Neural cell (in vitro differentiated cells): Measurements from ENCODE around the gene GSK3A. TPM values are rescaled to one million over a fixed set of nuclear protein-coding genes. Genes with fewer than 3 reads are reported as not detected.

Source experiments
- H2AFZ ChIP-seq: fragments of 200-600, 300-800 bp; sonication (generic), shearing (Covaris generic); 2 replicates; pipeline ENCODE4 v1.6.0; 2014; ENCODE audit warnings: low read depth, mild to moderate bottlenecking, antibody characterized with exemption, low read length, moderate library complexity
- H3F3A ChIP-seq: fragments of 200-600 bp; shearing (Covaris generic); 2 replicates; pipeline ENCODE4 v1.6.1; 2016; ENCODE audit warnings: mild to moderate bottlenecking, moderate library complexity, mixed read lengths, antibody characterized with exemption, low read length; ENCODE audit not compliant: insufficient read depth, poor library complexity, severe bottlenecking
- H3K27ac ChIP-seq: fragments of 200-600, 300-800 bp; sonication (generic), shearing (Covaris generic); 2 replicates; pipeline ENCODE4 v1.5.1; 2014; ENCODE audit warnings: mild to moderate bottlenecking, low read length, moderate library complexity
- H3K27me3 ChIP-seq: fragments of 300-800, 200-600 bp; sonication (generic), shearing (Covaris generic); 2 replicates; pipeline ENCODE4 v1.6.0; 2014; ENCODE audit warnings: mild to moderate bottlenecking, low read depth, low read length, moderate library complexity; ENCODE audit not compliant: insufficient read depth
- H3K36me3 ChIP-seq: fragments of 300-800, 200-600 bp; sonication (generic), shearing (Covaris generic); 2 replicates; pipeline ENCODE4 v1.5.1; 2014; ENCODE audit warnings: mild to moderate bottlenecking, antibody characterized with exemption, low read length, moderate library complexity; ENCODE audit not compliant: insufficient read depth
- H3K4me2 ChIP-seq: fragments of 300-800, 200-600 bp; sonication (generic), shearing (Covaris generic); 2 replicates; pipeline ENCODE4 v1.6.0; 2014; ENCODE audit warnings: mild to moderate bottlenecking, low read length
- H3K4me3 ChIP-seq: fragments of 300-800, 200-600 bp; sonication (generic), shearing (Covaris generic); 2 replicates; pipeline ENCODE4 v1.5.1; 2014; ENCODE audit warnings: mild to moderate bottlenecking, low read length, moderate library complexity
- H3K79me2 ChIP-seq: fragments of 200-600 bp; shearing (Covaris generic); replicated peaks from 2 replicates; pipeline ENCODE4 v1.6.0; 2014; ENCODE audit warnings: mild to moderate bottlenecking, low read length, moderate library complexity; ENCODE audit not compliant: insufficient read depth
- H3K9ac ChIP-seq: fragments of 300-800, 200-600 bp; sonication (generic), shearing (Covaris generic); 2 replicates; pipeline ENCODE4 v1.6.1; 2016; ENCODE audit warnings: mild to moderate bottlenecking, low read length, mixed read lengths
- H3K9me2 ChIP-seq: fragments of 200-600 bp; shearing (Covaris generic); 2 replicates; pipeline ENCODE4 v1.6.1; 2016; ENCODE audit warnings: mild to moderate bottlenecking, low read length, mixed read lengths; ENCODE audit not compliant: insufficient read depth
- H3K9me3 ChIP-seq: fragments of 200-600, 300-800 bp; sonication (generic), shearing (Covaris generic); 2 replicates; pipeline ENCODE4 v1.6.1; 2016; ENCODE audit warnings: mild to moderate bottlenecking, mixed run types, low read length, moderate library complexity, mixed read lengths
- H4K20me1 ChIP-seq: fragments of 200-600 bp; shearing (Covaris generic); 2 replicates; pipeline ENCODE4 v1.6.1; 2016; ENCODE audit warnings: mild to moderate bottlenecking, mixed run types; ENCODE audit not compliant: insufficient read depth
- EP300 ChIP-seq: fragments of 450-650 bp; conservative IDR thresholded peaks from 2 replicates; pipeline ENCODE4 v1.6.1; 2014; ENCODE audit warnings: antibody characterized with exemption, mild to moderate bottlenecking, moderate library complexity; ENCODE audit not compliant: poor library complexity, severe bottlenecking
- EZH2 ChIP-seq: fragments of 200-600, 300-800 bp; shearing (Covaris generic), sonication (generic); IDR thresholded peaks from 2 replicates; pipeline ENCODE4 v1.6.1; 2014; ENCODE audit warnings: antibody characterized with exemption, low read length, borderline replicate concordance, mild to moderate bottlenecking; ENCODE audit not compliant: insufficient read depth, poor library complexity, severe bottlenecking
- MXI1 ChIP-seq: fragments of 450-650 bp; conservative IDR thresholded peaks from 2 replicates; pipeline ENCODE4 v1.6.1; 2014; ENCODE audit warnings: antibody characterized with exemption, mild to moderate bottlenecking; ENCODE audit not compliant: poor library complexity, severe bottlenecking
- POLR2AphosphoS5 ChIP-seq: IDR thresholded peaks from 2 replicates; pipeline ENCODE4 v1.6.1; 2012
- RAD21 ChIP-seq: fragments of 450-650 bp; conservative IDR thresholded peaks from 2 replicates; pipeline ENCODE4 v1.6.1; 2014; ENCODE audit warnings: antibody characterized with exemption, mild to moderate bottlenecking, moderate library complexity
- TAF1 ChIP-seq: IDR thresholded peaks from 2 replicates; pipeline ENCODE4 v1.6.1; 2012; ENCODE audit warnings: low read depth
- polyA plus RNA-seq: library from polyadenylated mRNA; depleted of rRNA; stranded (reverse); fragments of >200 nt; gene quantifications from 2 replicates; pipeline ENCODE4 v1.2.3, GENCODE V29; 2014
- TF ChIP-seq, protein P1 (sequence below): IDR thresholded peaks from 2 replicates; pipeline ENCODE4 v1.6.1; 2012; ENCODE audit warnings: borderline replicate concordance

Gene GSK3A
- polyA plus RNA-seq, 1 donor from 2014 or later, result 25.2 TPM

DNA sequence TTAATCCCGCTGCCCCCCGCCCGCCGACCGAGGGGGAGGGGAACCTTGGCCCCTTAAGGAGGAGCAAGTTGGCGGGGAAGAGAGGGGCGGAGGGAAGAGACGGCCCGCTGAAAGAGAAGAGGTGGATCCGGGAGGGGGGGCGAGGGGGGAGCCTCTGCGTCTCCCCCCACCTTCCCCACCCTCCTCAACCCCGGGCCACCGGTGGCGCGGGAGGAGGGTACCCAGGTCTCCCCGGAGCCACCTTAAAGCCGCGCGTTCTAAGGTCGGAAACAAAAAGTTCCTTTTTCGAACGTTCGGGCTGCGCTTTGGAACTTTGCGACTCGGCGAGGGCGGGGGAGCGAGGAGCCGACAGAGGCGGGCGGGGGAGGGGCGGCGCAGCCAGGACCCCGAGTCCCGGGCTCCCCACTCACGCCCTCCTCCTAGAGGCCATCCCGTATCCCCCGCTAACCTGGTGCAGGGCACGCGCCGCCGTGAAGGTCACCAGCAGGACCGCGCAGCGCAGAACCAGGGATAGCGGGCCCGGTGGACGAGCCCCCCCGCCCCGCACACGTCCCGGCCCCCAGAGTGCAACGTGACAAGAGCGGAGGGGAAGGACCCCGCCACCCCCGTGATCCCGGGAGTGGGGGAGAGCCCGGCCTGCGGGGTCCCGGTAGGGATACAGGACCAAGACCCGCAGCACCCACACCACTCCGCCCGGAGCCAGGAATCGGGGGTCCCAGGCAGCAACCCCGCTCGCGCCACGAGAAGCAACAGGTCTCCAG lies 11.9 kb upstream of the GSK3A start:
- Histone ChIP-seq H2AFZ (no peak overlapping the region), H3K4me3 (peak overlapping the region; percentile 97)

DNA sequence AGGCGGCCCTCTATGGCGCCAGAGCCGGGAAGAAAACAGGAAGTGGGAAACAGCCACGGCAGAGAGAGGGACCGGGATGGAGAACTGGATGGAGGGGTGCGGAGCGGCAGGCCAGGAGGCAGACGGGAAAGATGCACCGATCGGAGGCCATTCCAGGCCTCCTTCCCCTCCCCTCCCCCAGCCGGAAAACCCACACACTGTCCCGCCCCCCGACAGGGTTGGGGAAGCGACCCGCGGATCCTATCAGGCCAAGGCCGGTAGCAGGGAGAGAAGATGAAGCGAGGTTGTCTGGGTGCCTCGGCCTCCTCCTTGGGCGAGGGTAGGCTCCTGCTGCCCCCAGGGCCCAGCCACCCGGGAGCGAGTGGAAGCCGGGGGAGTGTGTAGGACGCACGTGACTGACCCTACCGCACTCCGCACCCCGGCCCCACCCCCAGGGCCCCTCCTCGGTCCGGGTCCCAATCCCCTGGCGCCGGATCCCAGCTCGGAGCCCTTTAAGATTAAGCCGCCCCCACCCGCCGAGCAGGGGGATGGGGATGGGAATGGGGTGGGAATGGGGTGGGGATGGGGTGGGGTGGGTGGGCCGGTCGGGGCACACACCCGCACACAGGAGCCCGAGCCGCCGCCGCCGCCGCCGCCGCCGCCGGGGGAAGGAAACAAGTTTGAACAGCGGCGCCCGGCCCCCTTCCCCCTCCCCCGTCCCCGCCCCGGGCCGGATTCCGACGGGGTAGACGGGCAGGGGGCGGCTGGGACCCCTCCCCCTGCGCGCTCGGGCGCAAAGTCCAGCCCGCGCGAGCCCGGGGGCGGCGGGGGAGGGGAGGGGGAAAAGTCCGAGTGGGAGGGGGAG lies 11.1 kb upstream of the GSK3A start:
- no peak overlapping the region for H2AFZ ChIP-seq
- no peaks in the 10 kb centered on the region for H4K20me1 ChIP-seq
- H3K4me2 ChIP-seq, result peak overlapping the region; percentile 82
- H3K9me2 ChIP-seq, result no peaks in the 10 kb centered on the region
- TF ChIP-seq EZH2, result no peak
- no peak for TF ChIP-seq EP300
- no peak for TF ChIP-seq RAD21
- no peak for TF ChIP-seq POLR2AphosphoS5
- no peak for TF ChIP-seq MXI1
- H3K4me3 ChIP-seq, result peak overlapping the region; percentile 97
- H3K9ac ChIP-seq, result peak overlapping the region; percentile 87
- H3F3A ChIP-seq, result no peaks in the 10 kb centered on the region
- H3K9me3 ChIP-seq, result no peaks in the 10 kb centered on the region
- peak overlapping the region; percentile 65 for H3K27ac ChIP-seq
- peaks cover 20% of the 10 kb centered on the region for H3K79me2 ChIP-seq
- no peaks in the 10 kb centered on the region for H3K36me3 ChIP-seq
- no peaks in the 10 kb centered on the region for H3K27me3 ChIP-seq

More for the DNA sequence above, 11.9 kb upstream of the GSK3A start:
- Histone ChIP-seq H3K4me2 (peak overlapping the region; percentile 49), H3K36me3 (no peaks in the 10 kb centered on the region), H4K20me1 (no peaks in the 10 kb centered on the region), H3K79me2 (peaks cover 20% of the 10 kb centered on the region), H3K9me2 (no peaks in the 10 kb centered on the region), H3K27me3 (no peaks in the 10 kb centered on the region), H3K9ac (peak overlapping the region; percentile 87), H3K27ac (peak overlapping the region; percentile 67), H3F3A (no peaks in the 10 kb centered on the region), H3K9me3 (no peaks in the 10 kb centered on the region)
- TF ChIP-seq TAF1 (peak; percentile 6), EZH2 (no peak)
- TF ChIP-seq, protein P1, sequence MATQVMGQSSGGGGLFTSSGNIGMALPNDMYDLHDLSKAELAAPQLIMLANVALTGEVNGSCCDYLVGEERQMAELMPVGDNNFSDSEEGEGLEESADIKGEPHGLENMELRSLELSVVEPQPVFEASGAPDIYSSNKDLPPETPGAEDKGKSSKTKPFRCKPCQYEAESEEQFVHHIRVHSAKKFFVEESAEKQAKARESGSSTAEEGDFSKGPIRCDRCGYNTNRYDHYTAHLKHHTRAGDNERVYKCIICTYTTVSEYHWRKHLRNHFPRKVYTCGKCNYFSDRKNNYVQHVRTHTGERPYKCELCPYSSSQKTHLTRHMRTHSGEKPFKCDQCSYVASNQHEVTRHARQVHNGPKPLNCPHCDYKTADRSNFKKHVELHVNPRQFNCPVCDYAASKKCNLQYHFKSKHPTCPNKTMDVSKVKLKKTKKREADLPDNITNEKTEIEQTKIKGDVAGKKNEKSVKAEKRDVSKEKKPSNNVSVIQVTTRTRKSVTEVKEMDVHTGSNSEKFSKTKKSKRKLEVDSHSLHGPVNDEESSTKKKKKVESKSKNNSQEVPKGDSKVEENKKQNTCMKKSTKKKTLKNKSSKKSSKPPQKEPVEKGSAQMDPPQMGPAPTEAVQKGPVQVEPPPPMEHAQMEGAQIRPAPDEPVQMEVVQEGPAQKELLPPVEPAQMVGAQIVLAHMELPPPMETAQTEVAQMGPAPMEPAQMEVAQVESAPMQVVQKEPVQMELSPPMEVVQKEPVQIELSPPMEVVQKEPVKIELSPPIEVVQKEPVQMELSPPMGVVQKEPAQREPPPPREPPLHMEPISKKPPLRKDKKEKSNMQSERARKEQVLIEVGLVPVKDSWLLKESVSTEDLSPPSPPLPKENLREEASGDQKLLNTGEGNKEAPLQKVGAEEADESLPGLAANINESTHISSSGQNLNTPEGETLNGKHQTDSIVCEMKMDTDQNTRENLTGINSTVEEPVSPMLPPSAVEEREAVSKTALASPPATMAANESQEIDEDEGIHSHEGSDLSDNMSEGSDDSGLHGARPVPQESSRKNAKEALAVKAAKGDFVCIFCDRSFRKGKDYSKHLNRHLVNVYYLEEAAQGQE, result no peak
